GM19043 (cell line): Measurements from ENCODE around the gene TRANK1.
"Not testable (repeated sequence)": the region's sequence is repeated elsewhere in the genome, so short reads cannot be mapped to it uniquely, and the experiment has no call there.

ENCODE experiments used
- ATAC-seq: cut with Tn5 transposase; IDR thresholded peaks from one replicate; pipeline ENCODE4 v1.9.1; 2021; ENCODE audit warnings: low read depth; ENCODE audit not compliant: unreplicated experiment

The TRANK1 gene

GRCh38 chr3:36923523-36923943, 21.3 kb downstream of the TRANK1 start:
- no peak for ATAC-seq

- no peak for ATAC-seq
These were observed 23.8 kb downstream of the TRANK1 start for GRCh38 chr3:36920884-36921567.

- ATAC-seq = no peak
These were observed 25.3 kb downstream of the TRANK1 start for GRCh38 chr3:36919439-36920160.

GRCh38 chr3:36918050-36918449, 26.8 kb downstream of the TRANK1 start:
- ATAC-seq = peak; percentile 71

- peak; percentile 93 for ATAC-seq
These were observed 32.7 kb downstream of the TRANK1 start for GRCh38 chr3:36911990-36912804.

- no peak for ATAC-seq
These were observed 35.2 kb downstream of the TRANK1 start for GRCh38 chr3:36909666-36910065.

- no peak for ATAC-seq
These were observed 35.7 kb downstream of the TRANK1 start for GRCh38 chr3:36909181-36909580.

- ATAC-seq = no peak
These were observed 36.1 kb downstream of the TRANK1 start for GRCh38 chr3:36908647-36909180.

GRCh38 chr3:36907911-36908646, 36.8 kb downstream of the TRANK1 start:
- ATAC-seq = peak; percentile 20

- ATAC-seq = no peak
These were observed 38.2 kb downstream of the TRANK1 start for GRCh38 chr3:36906504-36907149.

GRCh38 chr3:36905545-36905944, 39.3 kb downstream of the TRANK1 start:
- no peak for ATAC-seq

- no peak for ATAC-seq
These were observed 40.2 kb downstream of the TRANK1 start for GRCh38 chr3:36904641-36905040.

GRCh38 chr3:36904065-36904464, 40.8 kb downstream of the TRANK1 start:
- not testable (repeated sequence) for ATAC-seq

GRCh38 chr3:36903119-36903882, 41.6 kb downstream of the TRANK1 start:
- no peak for ATAC-seq

- ATAC-seq = no peak
These were observed 43.3 kb downstream of the TRANK1 start for GRCh38 chr3:36901588-36901987.

GRCh38 chr3:36900474-36901443, 44.1 kb downstream of the TRANK1 start:
- no peak for ATAC-seq

GRCh38 chr3:36895496-36896409, 49.1 kb downstream of the TRANK1 start:
- ATAC-seq = no peak
